Measurements from ENCODE around the gene NMT2. TPM values are rescaled to one million over a fixed set of nuclear protein-coding genes. Genes with fewer than 3 reads are reported as not detected.

Gene NMT2
- total and polyA plus RNA-seq, 10 of the 15 experiments (the other 5 are each of a cell fraction or from before 2014, with no cell fraction given): 4.9 to 12.0 (median 9.2) TPM

GRCh38 chr10:15183689-15184481 lies 15.4 kb upstream of the NMT2 start (continued):
- TF ChIP-seq IRF5 (IDR thresholded peaks at IDR 0.05; ENCODE audit: borderline replicate concordance) (no peak), ZBED1 (IDR thresholded peaks at IDR 0.05; ENCODE audit: borderline replicate concordance) (no peak), IKZF1 (conservative IDR thresholded peaks at IDR 0.05) (no peak), CHD4 (IDR thresholded peaks at IDR 0.05) (no peak), CTCF (IDR thresholded peaks at IDR 0.05 in 2 of 3, conservative IDR thresholded peaks at IDR 0.05 in 1 of 3; ENCODE audit: control insufficient read depth in 2 of 3, extremely low read depth in 1 of 3, insufficient read depth in 1 of 3, low read depth in 3 of 3, low read length in 3 of 3) (no peak), ZNF592 (IDR thresholded peaks at IDR 0.05) (no peak), NR2F1 (conservative IDR thresholded peaks at IDR 0.05) (no peak), HDAC2 (IDR thresholded peaks at IDR 0.05) (no peak), SMAD5 (IDR thresholded peaks at IDR 0.05; ENCODE audit: low read depth) (no peak)

Measured in GM12878 (cell line).